Spleen (tissue), 11 donors: ENCODE measurements around the gene GATA6. TPM values are rescaled to one million over a fixed set of nuclear protein-coding genes. Genes with fewer than 3 reads are reported as not detected.

Experiments used
- DNase-seq: peaks from one replicate; pipeline ENCODE4 v3.0.0-alpha.2; 2020
- H3K27ac ChIP-seq, 8 donors: fragments of 200-600 bp; sonication (generic) in 7 of 8; 1 replicate in 4 of 8; 2 replicates in 4 of 8; pipeline versions ENCODE4 v1.5.0 to v1.8.0; 2016 to 2021; ENCODE audit warnings: inconsistent platforms in 4 of 8, mild to moderate bottlenecking in 4 of 8, moderate library complexity in 1 of 8
- H3K27me3 ChIP-seq, 7 donors: fragments of 200-600 bp; sonication (generic) in 6 of 7; replicated peaks in 1 of 7; 1 replicate in 4 of 7; 2 replicates in 3 of 7; pipeline versions ENCODE4 v1.5.0 to v1.8.0; 2016 to 2021; ENCODE audit warnings: inconsistent platforms in 3 of 7, mild to moderate bottlenecking in 1 of 7
- H3K36me3 ChIP-seq, 6 donors: fragments of 200-600 bp; sonication (generic) in 5 of 6; 1 replicate in 4 of 6; 2 replicates in 2 of 6; pipeline versions ENCODE4 v1.5.0 to v1.8.0; 2016 to 2021; ENCODE audit warnings: inconsistent platforms in 2 of 6
- H3K4me1 ChIP-seq, 6 donors: fragments of 200-600 bp; sonication (generic) in 5 of 6; 1 replicate in 3 of 6; 2 replicates in 3 of 6; pipeline versions ENCODE4 v1.5.0 to v1.8.0; 2016 to 2021; ENCODE audit warnings: inconsistent platforms in 3 of 6
- H3K4me3 ChIP-seq, 8 donors: fragments of 200-600 bp; sonication (generic) in 7 of 8; 1 replicate in 4 of 8; 2 replicates in 4 of 8; pipeline versions ENCODE4 v1.5.0 to v1.8.0; 2016 to 2021; ENCODE audit warnings: inconsistent platforms in 4 of 8, mild to moderate bottlenecking in 4 of 8, moderate library complexity in 2 of 8
- H3K9me3 ChIP-seq, 8 donors: fragments of 200-600 bp; sonication (generic) in 7 of 8; 1 replicate in 4 of 8; 2 replicates in 4 of 8; pipeline versions ENCODE4 v1.5.0 to v1.8.0; 2016 to 2021; ENCODE audit warnings: inconsistent platforms in 4 of 8
- POLR2A ChIP-seq, 3 donors: fragments of 450-650 bp; IDR thresholded peaks; one replicate each; pipeline ENCODE4 v1.5.1; 2017; ENCODE audit warnings: antibody characterized with exemption in 3 of 3, mild to moderate bottlenecking in 1 of 3
- POLR2AphosphoS5 ChIP-seq, 3 donors: sonication (generic); formaldehyde crosslinking; IDR thresholded peaks; one replicate each; pipeline ENCODE4 v1.5.1; 2017; ENCODE audit warnings: antibody characterized with exemption in 3 of 3
- whole genome bisulfite sequencing, 5 donors: extraction: QIAGEN DNeasy Blood & Tissue Kit in 3 of 5; methylation state at CpG; one replicate each; pipeline versions ENCODE4 v1.1.5 to v1.1.7; 2013 to 2018; 5-methylcytosine and 5-hydroxymethylcytosine counted together
- intact Hi-C: fragments of 100-400 bp; cut with DNase I; formaldehyde crosslinking; loops from one replicate; pipeline ENCODE4 v1.15.0; 2023; ENCODE audit warnings: low total_unique reads
- polyA plus RNA-seq, 3 donors: library from polyadenylated mRNA; stranded (reverse); fragments of 200-250 nt; gene quantifications; one replicate each; pipeline ENCODE4 v1.2.1, GENCODE V29; 2013
- total RNA-seq, 7 donors: library from RNA; depleted of rRNA in 3 of 7; stranded (reverse); fragments of >200 nt in 3 of 7; fragmentation: NEBNext Ultra II Directional in 4 of 7; extraction: Animal tissue kit (Norgen Biotek cat#: 25700) in 4 of 7; gene quantifications; one replicate each; pipeline versions ENCODE4 v1.1.0 to v1.2.1, GENCODE V29; 2016 to 2021
- TF ChIP-seq, protein P1 (sequence below), 11 experiments: fragments of 200-600 bp in 7 of 11; fragments of 450-650 bp in 4 of 11; sonication (generic) in 4 of 11; IDR thresholded peaks in 8 of 11; conservative IDR thresholded peaks in 3 of 11; 1 replicate in 7 of 11; 2 replicates in 4 of 11; pipeline versions ENCODE4 v1.4.0 to v1.8.0; 2016 to 2021; ENCODE audit warnings: antibody characterized with exemption in 11 of 11, inconsistent platforms in 4 of 11, mild to moderate bottlenecking in 1 of 11
- donor health status: healthy with polysubstance abuse.
- donor health status: DM: no; HTN: no; CAD: no; lungs with moderate emphysema.
- donor health status: DM: no; HTN: no; CAD: no.
- donor health status: Bipolar disorder and iron deficiency.
- donor health status: healthy.
- donor health status: DM: no; HTN: no; CAD: no.
- donor health status: DM: yes; HTN: yes; CAD: no.

Gene GATA6
- total and polyA plus RNA-seq, 10 donors = 4.2 to 65.3 (median 34.8) TPM

DNA sequence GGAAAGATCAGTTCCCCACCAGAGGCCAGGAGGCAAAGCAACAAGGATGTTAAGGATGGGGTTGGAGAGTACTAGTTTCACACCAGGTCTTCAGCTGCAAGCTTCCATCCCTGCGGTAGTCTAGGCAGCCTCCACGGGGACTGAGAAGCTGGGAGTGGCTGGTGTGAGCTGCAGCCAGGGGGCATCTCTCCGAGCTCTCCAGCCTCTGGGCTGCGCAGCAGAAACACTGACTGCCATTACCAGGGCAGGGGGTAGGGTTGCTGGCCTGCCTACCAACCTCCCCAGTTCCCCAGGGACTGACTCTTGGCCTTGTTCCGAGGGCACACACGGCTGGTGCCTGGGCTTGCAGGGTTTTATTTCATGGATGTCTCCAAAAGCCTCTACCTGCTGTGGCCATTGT lies 15.9 kb downstream of the GATA6 start:
- Histone ChIP-seq H3K4me1 (peaks cover 0 to 79% (median 15%) of the 10 kb centered on the region in 6 donors), H3K27me3 (peaks cover 0 to 32% (median 0%) of the 10 kb centered on the region in 7 donors), H3K27ac (peak overlapping the region in 4 of 8 donors; percentile 16 to 66 (median 38)), H3K36me3 (peaks cover 0 to 50% (median 0%) of the 10 kb centered on the region in 6 donors), H3K9me3 (no peaks in the 10 kb centered on the region), H3K4me3 (peak overlapping the region in 1 of 8 donors; percentile 12)
- intact Hi-C loops = loop anchor here (10.0 kb wide), 1 partner anchor 270 kb away; no protein-coding TSS in a partner anchor
- 65 to 89% (median 82%) methylated on average over 6 of the region's 6 CpGs for WGBS, 5 donors
- no peak for DNase-seq
- TF ChIP-seq POLR2A (IDR thresholded peaks at IDR 0.05) (no peak), POLR2AphosphoS5 (IDR thresholded peaks at IDR 0.05) (peak in 2 of 3 donors; percentile 68 to 70)
- TF ChIP-seq, protein P1, sequence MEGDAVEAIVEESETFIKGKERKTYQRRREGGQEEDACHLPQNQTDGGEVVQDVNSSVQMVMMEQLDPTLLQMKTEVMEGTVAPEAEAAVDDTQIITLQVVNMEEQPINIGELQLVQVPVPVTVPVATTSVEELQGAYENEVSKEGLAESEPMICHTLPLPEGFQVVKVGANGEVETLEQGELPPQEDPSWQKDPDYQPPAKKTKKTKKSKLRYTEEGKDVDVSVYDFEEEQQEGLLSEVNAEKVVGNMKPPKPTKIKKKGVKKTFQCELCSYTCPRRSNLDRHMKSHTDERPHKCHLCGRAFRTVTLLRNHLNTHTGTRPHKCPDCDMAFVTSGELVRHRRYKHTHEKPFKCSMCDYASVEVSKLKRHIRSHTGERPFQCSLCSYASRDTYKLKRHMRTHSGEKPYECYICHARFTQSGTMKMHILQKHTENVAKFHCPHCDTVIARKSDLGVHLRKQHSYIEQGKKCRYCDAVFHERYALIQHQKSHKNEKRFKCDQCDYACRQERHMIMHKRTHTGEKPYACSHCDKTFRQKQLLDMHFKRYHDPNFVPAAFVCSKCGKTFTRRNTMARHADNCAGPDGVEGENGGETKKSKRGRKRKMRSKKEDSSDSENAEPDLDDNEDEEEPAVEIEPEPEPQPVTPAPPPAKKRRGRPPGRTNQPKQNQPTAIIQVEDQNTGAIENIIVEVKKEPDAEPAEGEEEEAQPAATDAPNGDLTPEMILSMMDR (IDR thresholded peaks at IDR 0.05 in 8 of 11, conservative IDR thresholded peaks at IDR 0.05 in 3 of 11) = peak in 1 of 11 experiments; percentile 12

DNA sequence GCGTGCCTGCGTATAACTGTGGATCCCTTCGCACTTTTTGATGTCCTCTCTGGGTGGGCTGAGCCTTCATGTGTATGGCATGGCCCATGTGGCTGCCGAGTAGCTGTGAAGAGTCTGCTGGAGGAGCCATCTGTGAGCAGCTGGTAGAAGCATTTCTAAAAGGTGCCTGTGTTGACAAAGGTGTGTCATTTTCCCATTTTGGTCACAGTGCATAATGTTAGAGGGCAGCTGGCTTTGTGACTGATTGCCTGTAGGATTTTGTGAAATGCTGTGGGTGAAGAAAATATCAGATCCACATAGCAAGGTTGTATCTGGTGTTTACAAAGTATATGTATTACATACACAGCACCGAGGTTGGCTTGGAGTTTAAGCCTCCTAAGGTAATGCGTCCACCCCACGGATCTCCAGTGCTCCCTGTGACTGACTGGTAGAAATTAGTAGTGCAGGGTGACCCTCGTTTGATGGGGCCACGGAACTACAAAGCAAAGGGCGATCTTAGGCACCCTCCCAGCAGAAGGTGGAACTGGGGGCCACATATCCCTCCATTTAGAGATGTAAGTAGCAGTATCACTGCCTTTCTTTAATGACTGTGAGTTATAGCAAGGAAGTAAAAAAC lies 16.5 kb downstream of the GATA6 start:
- no peak for DNase-seq
- Histone ChIP-seq H3K4me1 (peaks cover 0 to 85% (median 17%) of the 10 kb centered on the region in 6 donors), H3K4me3 (peak overlapping the region in 1 of 8 donors; percentile 12), H3K27ac (peak overlapping the region in 3 of 8 donors; percentile 30 to 66 (median 46)), H3K9me3 (no peaks in the 10 kb centered on the region), H3K27me3 (peaks cover 0 to 32% (median 0%) of the 10 kb centered on the region in 7 donors), H3K36me3 (peaks cover 0 to 50% (median 0%) of the 10 kb centered on the region in 6 donors)
- TF ChIP-seq POLR2A (IDR thresholded peaks at IDR 0.05) = no peak
- TF ChIP-seq, protein P1 (IDR thresholded peaks at IDR 0.05 in 8 of 11, conservative IDR thresholded peaks at IDR 0.05 in 3 of 11) = no peak
- TF ChIP-seq POLR2AphosphoS5 (IDR thresholded peaks at IDR 0.05) = no peak
- 66 to 87% (median 76%) methylated on average over 10 of the region's 10 CpGs for WGBS, 5 donors
- intact Hi-C loops = loop anchor here (10.0 kb wide), 1 partner anchor 271 kb away; no protein-coding TSS in a partner anchor

DNA sequence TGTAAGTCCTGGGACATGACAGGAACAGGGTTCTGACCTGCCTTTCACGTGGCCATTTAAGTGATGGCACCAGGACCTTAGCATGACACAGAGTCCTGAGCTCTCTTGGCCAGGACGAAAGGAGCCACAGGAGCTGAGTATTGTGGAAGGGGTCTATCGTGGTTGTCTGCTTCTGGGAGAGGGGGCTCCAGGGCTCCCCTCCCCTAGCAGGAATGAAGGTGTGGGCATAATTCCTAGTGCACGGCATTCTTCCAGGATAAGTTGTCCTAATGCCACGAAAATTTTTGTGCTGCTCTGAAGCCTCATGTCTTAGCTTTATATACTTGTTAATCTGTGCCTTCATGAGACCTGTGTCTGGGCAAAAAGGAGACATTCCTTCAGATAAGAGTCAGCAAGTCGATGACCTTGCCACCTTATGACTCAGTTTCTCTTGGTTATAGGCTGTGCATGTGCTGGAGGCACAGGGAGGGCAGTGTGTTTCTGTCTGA lies 17.1 kb downstream of the GATA6 start:
- DNase-seq = no peak
- TF ChIP-seq POLR2AphosphoS5 (IDR thresholded peaks at IDR 0.05) (peak in 1 of 3 donors; percentile 23), POLR2A (IDR thresholded peaks at IDR 0.05) (no peak)
- H3K4me3 ChIP-seq = peak overlapping the region in 1 of 8 donors; percentile 12
- 63 to 77% (median 71%) methylated on average over 6 of the region's 6 CpGs for WGBS, 5 donors
- H3K36me3 ChIP-seq = peaks cover 0 to 46% (median 0%) of the 10 kb centered on the region in 6 donors
- H3K27ac ChIP-seq = peak overlapping the region in 2 of 8 donors; percentile 46 to 66
- peaks cover 0 to 27% (median 0%) of the 10 kb centered on the region in 7 donors for H3K27me3 ChIP-seq
- intact Hi-C loops = loop anchor here (10.0 kb wide), 1 partner anchor 272 kb away; no protein-coding TSS in a partner anchor
- no peaks in the 10 kb centered on the region for H3K9me3 ChIP-seq
- H3K4me1 ChIP-seq = peaks cover 5 to 87% (median 20%) of the 10 kb centered on the region in 6 donors

DNA sequence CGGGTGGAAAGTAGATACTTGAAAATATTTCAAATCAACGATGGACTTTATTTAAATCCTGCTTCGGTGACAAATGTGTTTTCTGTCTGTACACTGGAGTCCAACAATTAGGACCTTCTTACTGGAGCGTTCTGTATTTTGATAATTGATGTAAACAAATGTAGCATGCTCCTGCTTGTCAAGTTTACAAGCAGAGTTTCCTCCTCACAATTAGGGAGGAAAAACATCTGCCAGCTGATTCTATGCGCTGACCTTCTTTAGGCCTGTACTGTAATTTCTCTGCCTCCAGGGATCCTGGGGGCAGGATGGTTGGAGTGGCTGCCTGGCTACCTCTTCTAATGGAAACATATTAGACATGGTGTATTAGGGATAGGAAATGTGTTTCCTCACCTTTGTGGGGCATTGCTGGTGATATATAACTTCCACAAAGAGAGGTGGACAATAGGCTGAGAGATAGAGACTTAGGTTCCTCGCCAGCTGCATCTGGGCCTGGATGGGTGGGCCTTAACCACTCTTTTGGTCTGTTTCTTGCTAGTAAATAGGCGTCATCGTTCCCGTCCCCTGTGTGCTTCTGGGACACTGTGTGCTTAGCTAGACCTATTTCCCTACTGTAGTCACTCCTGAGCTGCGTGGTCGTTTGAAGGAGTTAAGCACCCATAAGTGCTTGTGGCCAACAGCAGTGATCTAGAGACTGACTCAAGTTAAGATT lies 19.3 kb downstream of the GATA6 start:
- Histone ChIP-seq H3K36me3 (peaks cover 0 to 28% (median 0%) of the 10 kb centered on the region in 6 donors), H3K9me3 (no peaks in the 10 kb centered on the region), H3K27ac (peak overlapping the region in 5 of 8 donors; percentile 11 to 66 (median 32)), H3K27me3 (peaks cover 0 to 17% (median 0%) of the 10 kb centered on the region in 7 donors), H3K4me3 (no peak overlapping the region), H3K4me1 (peaks cover 4 to 90% (median 25%) of the 10 kb centered on the region in 6 donors)
- 63 to 78% (median 72%) methylated on average over 11 of the region's 11 CpGs for WGBS, 5 donors
- no peak for DNase-seq
- intact Hi-C loops = loop anchor here (10.0 kb wide), 1 partner anchor 274 kb away; no protein-coding TSS in a partner anchor
- TF ChIP-seq POLR2A (IDR thresholded peaks at IDR 0.05) = no peak
- peak in 1 of 3 donors; percentile 5 for TF ChIP-seq POLR2AphosphoS5 (IDR thresholded peaks at IDR 0.05)
- TF ChIP-seq, protein P1 (IDR thresholded peaks at IDR 0.05 in 8 of 11, conservative IDR thresholded peaks at IDR 0.05 in 3 of 11) = no peak
